ENCODE measurements around the gene LINGO3. TPM values are rescaled to one million over a fixed set of nuclear protein-coding genes. Genes with fewer than 3 reads are reported as not detected.

LINGO3 gene
- total and polyA plus RNA-seq, 2 of the 8 experiments (the other 6 are each of a cell fraction or from before 2014, with no cell fraction given), result 0.59 TPM; not detected in 1

DNA sequence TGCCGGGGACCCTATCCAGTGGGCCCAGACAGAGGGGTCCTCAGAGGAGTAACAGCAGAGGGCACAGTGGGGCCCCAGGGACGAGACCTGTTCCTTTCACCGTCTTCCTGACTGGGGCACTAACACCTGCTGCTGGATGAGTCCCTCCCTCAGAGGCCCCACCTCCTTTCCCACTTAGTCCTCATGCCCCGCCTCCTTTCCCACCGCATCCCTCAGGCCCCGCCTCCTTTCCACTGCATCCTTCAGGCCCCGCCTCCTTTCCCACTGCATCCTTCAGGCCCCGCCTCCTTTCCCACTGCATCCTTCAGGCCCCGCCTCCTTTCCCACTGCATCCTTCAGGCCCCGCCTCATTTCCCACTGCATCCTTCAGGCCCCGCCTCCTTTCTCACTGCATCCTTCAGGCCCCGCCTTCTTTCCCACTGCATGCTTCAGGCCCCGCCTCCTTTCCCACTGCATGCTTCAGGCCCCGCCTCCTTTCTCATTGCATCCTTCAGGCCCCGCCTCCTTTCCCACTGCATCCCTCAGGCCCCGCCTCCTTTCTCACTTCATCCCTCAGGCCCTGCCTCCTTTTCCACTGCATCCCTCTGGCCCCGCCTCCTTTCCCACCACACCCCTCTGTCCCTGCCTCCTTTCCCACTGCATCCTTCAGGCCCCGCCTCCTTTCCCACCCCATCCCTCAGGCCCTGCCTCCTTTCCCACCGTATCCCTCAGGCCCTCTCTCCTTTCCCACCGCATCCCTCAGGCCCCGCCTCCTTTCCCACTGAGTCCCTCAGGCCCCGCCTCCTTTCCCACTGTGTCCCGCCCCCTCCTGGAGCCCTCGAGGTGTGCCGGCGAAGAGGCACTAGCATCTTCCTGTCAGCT lies 27.3 kb upstream of the LINGO3 start:
- Histone ChIP-seq H4K20me1 (replicated peaks in 1 of 2; ENCODE audit: control insufficient read depth in 1 of 2, insufficient read depth in 2 of 2, low read length in 2 of 2) (peaks cover 10 to 36% of the 10 kb centered on the region in 2 experiments), H3K23ac (ENCODE audit: insufficient read length) (no peak overlapping the region), H2BK12ac (ENCODE audit: low read depth, low read length) (no peak overlapping the region), H3K27me3 (replicated peaks in 1 of 4; ENCODE audit: control insufficient read depth in 3 of 4, extremely low read depth in 1 of 4, insufficient read depth in 3 of 4, low read length in 3 of 4) (no peaks in the 10 kb centered on the region), H3K4me3 (ENCODE audit: extremely low read depth in 1 of 4, insufficient read depth in 2 of 4, low read depth in 3 of 4, low read length in 4 of 4) (no peak overlapping the region), H3K9me3 (ENCODE audit: insufficient read depth in 2 of 2, low read depth in 1 of 2, low read length in 1 of 2) (peaks cover 0 to 5% of the 10 kb centered on the region in 2 experiments; a peak in 1 of 4 replicates), H3K79me1 (ENCODE audit: low read depth, low read length) (peaks cover 36% of the 10 kb centered on the region), H3K56ac (replicated peaks; ENCODE audit: insufficient read length, low read depth, low read length) (no peak overlapping the region), H3K14ac (ENCODE audit: insufficient read length) (no peak overlapping the region), H3K9ac (replicated peaks in 1 of 4; ENCODE audit: extremely low read depth in 1 of 4, low read depth in 3 of 4, low read length in 3 of 4) (no peak overlapping the region), H3K4me1 (replicated peaks in 1 of 4; ENCODE audit: control insufficient read depth in 3 of 4, insufficient read depth in 4 of 4, low read length in 3 of 4) (peaks cover 0 to 26% (median 10%) of the 10 kb centered on the region in 4 experiments; a peak in 6 of 7 replicates), H2BK120ac (replicated peaks; ENCODE audit: low read depth, low read length) (no peak overlapping the region), H2BK5ac (ENCODE audit: low read depth, low read length) (no peak overlapping the region), H4K8ac (ENCODE audit: extremely low read depth, insufficient read depth, low read length) (no peak overlapping the region), H3K18ac (ENCODE audit: extremely low read depth, low read length) (no peak overlapping the region), H4K5ac (ENCODE audit: insufficient read length, low read depth, low read length) (no peak overlapping the region), H3K79me2 (ENCODE audit: control insufficient read depth in 1 of 2, insufficient read depth in 2 of 2, low read length in 2 of 2) (peaks cover 9 to 57% of the 10 kb centered on the region in 2 experiments), H3K4ac (replicated peaks; ENCODE audit: insufficient read length, low read depth, low read length) (no peak overlapping the region), H2AK5ac (ENCODE audit: low read depth, low read length) (no peak overlapping the region; the same call in 1 of the 2 replicates), H3K36me3 (ENCODE audit: control insufficient read depth in 2 of 4, insufficient read depth in 4 of 4, low read length in 3 of 4) (peaks cover 0 to 14% (median 0%) of the 10 kb centered on the region in 4 experiments; a peak in 2 of 8 replicates), H3K27ac (ENCODE audit: low read depth, low read length) (no peak overlapping the region), H4K91ac (replicated peaks; ENCODE audit: insufficient read length, low read length) (no peak overlapping the region), H2AFZ (ENCODE audit: low read length) (no peak overlapping the region), H3K4me2 (ENCODE audit: insufficient read depth in 1 of 2, low read depth in 2 of 2, low read length in 2 of 2) (no peak overlapping the region), H2BK20ac (ENCODE audit: low read length) (no peak overlapping the region), H2BK15ac (ENCODE audit: low read length) (no peak overlapping the region), H3K23me2 (ENCODE audit: low read depth, low read length) (peaks cover 3% of the 10 kb centered on the region; the same call in 1 of the 2 replicates)
- ChIA-PET POLR2A (ENCODE audit: partially characterized antibody) (no interaction called here), CTCF (ENCODE audit: partially characterized antibody) (interaction anchor here (1.0 to 6.3 kb wide), 3 partner anchors 19 to 117 kb away, joined by 3 to 27 read pairs (median 4); no protein-coding TSS in a partner anchor)
- no peak for FAIRE-seq
- 94% methylated on average over 18 of the region's 26 CpGs; no CpG with 5 or more reads in 1 of the 2 experiments for WGBS, 2 experiments (ENCODE audit: extremely low coverage in 1 of 2, insufficient coverage in 1 of 2, insufficient read length in 1 of 2, insufficient replicate concordance in 2 of 2, low coverage in 1 of 2, low lambda C conversion rate in 2 of 2, missing lambda C conversion rate in 1 of 2)
- peak in 1 of 2 experiments; percentile 63 for DNase-seq (ENCODE audit: low read depth in 1 of 2, low spot score in 2 of 2)
- TF ChIP-seq BACH1 (IDR thresholded peaks at IDR 0.05; ENCODE audit: low read length) (no peak), SIRT6 (IDR thresholded peaks at IDR 0.05; ENCODE audit: low read length) (no peak), TBP (IDR thresholded peaks at IDR 0.05; ENCODE audit: low read depth, low read length) (no peak), SUZ12 (IDR thresholded peaks at IDR 0.05; ENCODE audit: low read length) (no peak), CTBP2 (IDR thresholded peaks at IDR 0.05; ENCODE audit: borderline replicate concordance, insufficient read depth, insufficient read length, low read length) (no peak), SP1 (IDR thresholded peaks at IDR 0.05; ENCODE audit: low read depth, low read length) (no peak), BCL11A (IDR thresholded peaks at IDR 0.05; ENCODE audit: low read depth in 2 of 2, low read length in 2 of 2) (no peak), ZNF274 (IDR thresholded peaks at IDR 0.05; ENCODE audit: borderline replicate concordance, extremely low read depth, low read length) (no peak), CHD1 (IDR thresholded peaks at IDR 0.05; ENCODE audit: low read depth, low read length) (no peak), POLR2AphosphoS5 (IDR thresholded peaks at IDR 0.05; ENCODE audit: low read depth, low read length) (no peak), EZH2 (IDR thresholded peaks at IDR 0.05; ENCODE audit: low read depth, low read length, severe bottlenecking) (no peak), KDM4A (IDR thresholded peaks at IDR 0.05; ENCODE audit: low read depth, low read length, severe bottlenecking) (no peak), POLR2A (IDR thresholded peaks at IDR 0.05; ENCODE audit: control extremely low read depth in 1 of 2, low read depth in 2 of 2, low read length in 2 of 2) (no peak)
